NCI-H82 treated with DMSO at 0.1 percent for 48 hours (cell line): Measurements from ENCODE around the gene CRLF3.
"Not testable (repeated sequence)": the region's sequence is repeated elsewhere in the genome, so short reads cannot be mapped to it uniquely, and the experiment has no call there.

Experiments used
- DNase-seq: peaks from one replicate; lab custom pipeline; 2025; ENCODE audit not compliant: unreplicated experiment; lab: John Stamatoyannopoulos, UW

CRLF3 gene

DNA sequence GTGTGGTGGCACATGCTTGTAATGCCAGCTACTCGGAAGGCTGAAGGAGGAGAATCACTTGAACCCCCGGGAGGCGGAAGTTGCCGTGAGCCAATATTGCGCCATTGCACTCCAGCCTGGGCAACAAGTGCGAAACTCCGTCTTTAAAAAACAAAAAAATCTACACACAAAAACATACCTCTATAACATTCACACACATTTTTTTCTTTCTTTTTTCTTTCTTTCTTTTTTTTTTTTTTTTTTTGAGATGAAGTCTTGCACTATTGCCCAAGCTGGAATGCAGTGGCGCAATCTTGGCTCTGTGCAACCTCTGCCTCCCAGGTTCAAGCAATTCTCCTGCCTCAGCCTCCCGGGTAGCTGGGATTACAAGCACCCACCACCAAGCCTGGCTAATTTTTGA lies 9.6 kb downstream of the CRLF3 start:
- not testable (repeated sequence) for DNase-seq

DNA sequence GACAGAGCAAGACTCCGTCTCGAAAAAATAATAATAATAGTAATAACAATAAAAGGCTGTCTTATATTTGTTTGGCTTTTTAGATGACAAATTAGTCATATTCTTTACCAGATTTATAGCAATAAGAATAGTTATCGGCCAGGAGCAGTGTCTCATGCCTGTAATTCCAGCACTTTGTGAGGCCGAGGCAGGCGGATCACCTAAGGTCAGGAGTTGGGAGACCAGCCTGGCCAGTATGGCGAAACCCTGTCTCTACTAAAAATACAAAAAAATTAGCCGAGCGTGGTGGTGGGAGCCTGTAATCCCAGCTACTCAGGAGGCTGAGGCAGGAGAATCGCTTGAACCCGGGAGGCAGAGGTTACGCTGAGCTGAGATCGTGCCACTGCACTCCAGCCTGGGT lies 10.3 kb downstream of the CRLF3 start:
- not testable (repeated sequence) for DNase-seq

DNA sequence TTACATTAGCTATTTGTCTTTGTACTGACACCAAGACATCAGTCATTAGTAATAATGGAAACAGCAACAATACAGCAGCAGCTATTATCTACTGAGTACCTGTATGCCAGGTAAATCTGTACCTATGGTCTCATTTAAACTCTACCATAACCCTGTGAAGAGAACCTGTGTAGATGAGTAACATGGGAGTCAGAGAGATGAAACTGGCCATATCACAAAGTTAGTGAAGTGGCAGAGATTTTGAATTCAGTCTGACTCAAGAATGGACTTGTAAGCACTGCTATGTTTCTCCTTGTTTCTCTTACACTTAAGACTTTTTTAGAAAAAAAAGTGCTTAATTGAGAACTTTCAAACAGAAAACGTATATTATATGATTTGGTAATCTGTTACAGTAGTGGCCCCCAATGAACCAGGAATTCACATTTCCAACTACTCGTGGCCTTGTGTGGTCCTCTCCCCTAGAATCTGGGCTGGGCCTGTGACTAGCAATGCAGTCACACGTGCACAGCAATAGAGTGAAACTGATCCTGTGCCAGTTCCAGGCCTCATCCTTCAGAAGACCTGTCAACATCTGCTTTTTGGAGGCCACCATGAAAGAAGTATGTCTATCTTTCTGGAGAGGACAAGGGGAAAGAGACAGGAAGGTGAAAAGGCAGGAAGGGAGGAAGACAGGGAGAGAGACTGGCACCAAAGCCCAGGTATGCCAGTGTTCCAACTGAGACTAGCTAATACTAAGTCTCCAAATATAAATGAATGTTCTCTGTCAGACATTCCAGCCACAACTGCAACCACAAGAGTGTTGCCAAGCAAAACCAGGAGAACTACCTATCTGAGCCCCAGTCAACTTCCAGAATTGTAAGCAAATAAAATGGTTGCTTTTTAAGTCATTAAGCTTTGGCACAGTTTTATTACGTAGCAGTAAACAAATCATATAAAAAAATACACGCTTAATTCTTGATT lies 12.0 kb downstream of the CRLF3 start:
- no peak for DNase-seq

DNA sequence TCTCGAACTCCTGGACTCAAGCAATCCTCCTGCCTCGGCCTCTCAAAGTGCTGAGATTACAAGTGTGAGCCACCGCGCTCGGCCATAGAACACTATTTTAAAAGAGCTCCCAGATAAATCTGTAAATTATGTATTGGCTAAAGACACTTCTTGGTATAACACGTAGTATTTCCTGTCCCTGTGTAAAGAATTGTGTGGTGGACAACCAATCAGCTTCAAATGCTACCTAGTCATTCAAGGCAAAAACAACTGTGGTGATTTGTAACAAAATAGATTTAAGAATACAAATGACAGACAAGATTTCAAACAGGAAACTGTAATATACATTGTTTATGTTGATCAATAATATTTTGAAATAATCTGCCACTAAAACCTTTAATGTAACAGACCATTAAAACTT lies 14.6 kb downstream of the CRLF3 start:
- DNase-seq: no peak

DNA sequence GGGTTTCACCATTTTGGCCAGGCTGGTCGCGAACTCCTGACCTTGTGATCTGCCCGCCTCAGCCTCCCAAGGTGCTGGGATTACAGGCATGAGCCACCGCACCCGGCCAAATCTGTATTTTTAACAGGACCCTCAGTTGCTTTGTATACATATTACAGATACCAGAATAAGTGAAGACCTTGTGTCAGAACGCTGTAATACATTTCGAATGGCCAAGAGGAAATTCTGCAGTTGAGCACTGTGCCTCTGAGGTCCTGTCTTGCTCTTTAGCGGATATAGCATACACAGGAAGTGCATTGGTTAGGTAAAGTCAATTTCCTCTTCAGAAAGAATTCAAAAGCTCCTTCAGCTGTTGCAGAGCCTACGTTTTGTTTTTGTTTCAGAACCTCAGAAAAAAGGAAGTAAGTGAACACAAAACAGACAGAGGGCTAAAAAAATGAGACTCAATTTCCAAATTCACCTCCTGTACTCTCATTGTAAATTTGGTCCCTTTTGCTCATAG lies 15.7 kb downstream of the CRLF3 start:
- DNase-seq: no peak

DNA sequence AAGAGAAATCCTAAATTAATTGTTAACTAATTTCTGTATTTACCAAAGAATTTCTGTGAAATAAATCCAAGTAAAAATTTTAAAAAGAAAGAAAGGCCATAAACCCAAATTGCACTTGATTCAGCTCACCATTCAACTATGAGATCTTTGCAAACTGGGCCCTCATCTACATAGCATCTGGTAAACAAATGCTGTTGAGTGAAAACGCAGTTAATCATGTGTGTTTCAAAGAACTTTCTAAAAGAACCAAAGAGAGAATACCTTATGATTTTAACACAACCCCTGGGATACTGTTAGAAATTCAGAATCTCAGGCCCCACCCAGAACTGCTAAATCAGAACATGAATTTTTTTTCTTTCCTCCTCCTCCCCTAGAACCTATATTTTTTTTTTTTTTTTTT lies 16.6 kb downstream of the CRLF3 start:
- DNase-seq: no peak

DNA sequence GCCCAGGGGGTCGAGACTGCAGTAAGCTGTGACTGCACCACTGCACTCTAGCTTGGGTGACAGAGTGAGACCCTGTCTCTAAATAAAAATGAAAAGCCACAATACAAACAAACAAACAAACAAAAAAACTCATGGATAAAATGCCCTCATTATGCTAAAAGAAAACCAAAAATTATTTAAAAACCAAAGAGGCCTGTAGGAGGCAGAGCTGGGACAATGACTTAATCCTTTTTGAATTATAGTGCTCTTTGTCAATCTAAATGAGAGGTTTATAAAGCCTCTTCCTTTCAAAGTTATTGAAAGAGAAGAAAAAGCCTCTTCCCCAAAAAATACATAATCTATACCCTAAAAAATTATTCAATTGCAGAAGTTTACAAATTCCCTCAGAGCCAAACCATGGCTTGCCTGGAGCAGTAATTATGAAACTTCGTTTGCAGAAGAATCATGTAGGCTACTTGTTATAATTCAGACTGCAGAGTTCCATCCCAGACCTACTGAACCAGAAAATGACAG lies 18.5 kb downstream of the CRLF3 start:
- DNase-seq: no peak

DNA sequence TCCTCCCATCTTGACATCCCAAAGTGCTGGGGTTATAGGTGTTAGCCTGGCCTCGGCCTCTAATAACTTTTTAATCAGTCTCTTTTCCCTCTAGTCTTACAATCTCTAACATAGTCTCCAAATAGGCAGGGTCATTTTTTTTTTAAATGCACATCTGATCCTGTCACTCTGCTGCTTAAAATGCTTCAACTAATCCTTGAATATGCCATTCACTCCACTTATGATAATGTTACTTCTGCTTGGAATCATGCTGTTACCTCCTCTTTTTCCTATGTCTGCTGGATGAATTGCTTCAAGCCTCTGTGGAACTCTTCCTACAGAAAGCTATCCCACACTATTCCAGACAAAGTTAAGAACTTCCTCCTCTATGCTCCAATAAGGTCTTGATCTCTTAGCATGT lies 22.8 kb downstream of the CRLF3 start:
- no peak for DNase-seq

DNA sequence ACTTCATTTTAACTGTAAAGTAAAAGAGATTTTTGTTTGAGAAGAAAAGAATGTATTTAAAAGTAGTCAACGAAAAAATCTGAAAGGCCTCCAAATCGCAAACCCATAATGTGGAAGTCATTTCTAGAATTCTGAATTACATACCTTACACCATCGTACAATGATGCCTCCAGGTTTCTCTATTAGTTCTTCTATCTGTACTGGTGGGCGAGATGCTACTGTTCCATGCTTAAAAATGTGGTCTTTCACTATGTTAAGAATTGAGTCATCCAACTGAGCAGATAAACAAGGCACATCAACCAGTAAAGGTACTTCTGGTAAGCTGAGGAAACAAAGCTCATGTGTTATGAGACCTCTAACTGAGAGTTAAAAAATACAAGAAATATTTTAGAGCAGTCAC lies 28.5 kb downstream of the CRLF3 start:
- DNase-seq: no peak

DNA sequence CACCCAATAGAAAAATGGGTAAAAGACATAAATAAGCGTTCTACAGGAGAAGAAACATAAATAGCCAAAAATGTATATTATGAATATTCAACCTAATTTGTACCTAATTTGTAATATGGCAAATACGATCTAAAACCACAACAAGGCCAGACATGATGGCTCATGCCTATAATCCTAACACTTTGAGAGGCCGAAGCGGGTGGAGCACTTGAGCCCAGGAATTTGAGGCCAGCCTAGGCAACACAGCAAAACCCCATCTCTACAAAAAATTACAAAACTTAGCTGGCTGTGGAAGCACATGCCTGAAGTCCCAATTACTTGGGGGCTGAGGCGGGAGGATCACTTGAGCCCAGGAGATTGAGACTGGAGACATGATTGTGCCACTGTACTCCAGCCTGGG lies 30.1 kb downstream of the CRLF3 start:
- no peak for DNase-seq

DNA sequence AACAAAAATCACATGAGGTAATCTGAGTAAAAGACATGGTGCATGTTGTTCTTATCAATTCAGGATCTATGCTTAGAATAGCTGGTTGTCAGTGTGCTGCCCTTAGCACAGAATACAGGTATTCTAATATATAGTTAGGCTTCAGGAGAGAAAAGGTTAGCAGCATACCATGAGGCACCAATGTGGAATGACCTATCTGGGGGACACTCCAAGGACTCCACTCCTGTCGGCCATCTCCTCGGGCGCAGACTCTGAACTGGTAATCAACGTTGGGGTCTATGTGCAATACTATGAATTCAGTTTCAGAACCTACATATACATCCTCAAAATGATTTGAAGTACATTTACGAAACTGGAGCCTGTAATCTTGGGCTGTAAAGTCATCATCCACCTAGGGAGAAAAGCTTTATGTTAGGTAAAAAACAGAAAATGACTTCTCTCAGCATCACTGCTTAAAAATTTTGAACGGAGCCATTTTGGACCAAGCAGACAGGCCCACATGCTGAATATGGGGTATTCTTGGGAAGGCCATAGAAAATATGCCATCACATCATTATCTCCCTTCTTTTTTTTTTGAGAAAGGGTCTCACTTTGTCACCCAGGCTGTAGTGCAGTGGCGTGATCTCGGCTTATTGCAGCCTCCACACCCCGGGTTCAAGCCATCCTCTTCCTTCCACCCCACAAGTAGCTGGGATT lies 31.1 kb downstream of the CRLF3 start:
- DNase-seq: no peak

DNA sequence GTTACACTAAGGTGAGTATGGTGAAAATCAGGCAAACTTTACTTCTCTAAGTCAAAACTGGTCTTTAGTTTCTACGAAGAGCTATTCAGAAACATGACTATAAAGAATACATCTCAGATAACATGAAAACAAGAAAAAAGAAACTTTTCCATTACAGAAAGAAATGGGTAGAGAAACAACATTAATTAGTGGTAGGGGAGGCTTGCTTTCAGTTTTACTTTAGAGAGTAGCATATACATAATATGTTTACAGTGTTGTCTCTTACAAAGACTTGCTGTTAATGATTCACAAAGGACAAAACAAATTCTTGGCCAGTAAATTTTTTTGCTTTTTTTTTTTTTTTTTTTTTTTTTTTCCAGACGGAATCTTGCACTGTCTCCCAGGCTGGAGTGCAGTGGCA lies 34.2 kb downstream of the CRLF3 start:
- no peak for DNase-seq

DNA sequence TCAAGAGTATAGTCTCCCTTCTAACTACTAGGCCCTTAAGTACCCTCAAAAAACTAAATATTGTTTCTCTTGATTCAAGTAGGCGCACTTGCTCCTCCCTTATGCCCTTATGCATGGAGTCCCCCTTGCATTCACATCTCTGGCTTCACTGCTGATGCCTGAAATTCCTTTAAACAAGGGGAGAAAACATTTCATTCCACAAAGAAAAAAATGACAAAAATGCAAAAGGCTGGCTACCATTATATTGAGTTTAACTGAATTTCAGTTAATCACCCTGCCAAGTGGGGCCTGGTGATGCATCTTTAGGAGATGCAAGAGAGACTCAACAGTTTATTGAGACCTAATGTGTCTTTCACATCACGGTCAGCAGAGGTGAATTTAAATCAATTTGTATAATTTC lies 35.6 kb downstream of the CRLF3 start:
- no peak for DNase-seq

DNA sequence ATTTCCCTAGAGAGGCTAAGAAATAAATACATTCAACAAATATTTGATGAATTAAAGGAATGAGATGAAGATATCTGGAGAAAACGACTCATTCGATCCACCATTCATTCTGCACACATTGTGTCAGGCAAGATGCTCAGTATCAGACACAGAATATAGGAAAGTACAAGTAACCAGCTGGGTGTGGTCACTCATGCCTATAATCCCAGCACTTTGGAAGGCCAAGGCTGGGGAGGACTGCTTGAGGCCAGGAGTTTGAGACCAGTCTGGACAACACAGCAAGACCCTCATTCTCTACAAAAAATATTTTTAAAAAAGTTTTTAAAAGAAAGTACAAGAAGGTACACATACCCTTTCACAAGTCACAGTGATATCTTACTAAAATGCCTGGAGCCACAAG lies 42.3 kb downstream of the CRLF3 start:
- DNase-seq: no peak

DNA sequence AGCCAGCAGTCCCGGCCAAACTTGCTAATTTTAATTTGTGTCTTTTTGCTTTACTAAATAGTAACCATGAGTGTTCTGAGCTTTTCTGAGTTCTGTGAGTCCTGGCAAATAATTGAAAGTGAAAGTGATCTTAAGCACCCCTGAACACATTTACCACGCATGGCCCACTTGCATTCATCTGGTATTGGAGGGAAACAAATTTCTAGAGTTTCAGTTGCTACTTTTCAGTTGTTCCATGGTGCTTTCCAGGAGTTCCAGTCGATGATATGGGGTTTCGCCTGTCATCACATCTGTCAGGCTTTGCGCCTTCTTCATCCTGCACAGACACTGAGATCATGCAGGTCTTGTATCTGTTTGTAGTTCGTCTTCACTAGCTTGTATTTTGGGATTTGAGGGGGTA lies 44.1 kb downstream of the CRLF3 start:
- DNase-seq: no peak

DNA sequence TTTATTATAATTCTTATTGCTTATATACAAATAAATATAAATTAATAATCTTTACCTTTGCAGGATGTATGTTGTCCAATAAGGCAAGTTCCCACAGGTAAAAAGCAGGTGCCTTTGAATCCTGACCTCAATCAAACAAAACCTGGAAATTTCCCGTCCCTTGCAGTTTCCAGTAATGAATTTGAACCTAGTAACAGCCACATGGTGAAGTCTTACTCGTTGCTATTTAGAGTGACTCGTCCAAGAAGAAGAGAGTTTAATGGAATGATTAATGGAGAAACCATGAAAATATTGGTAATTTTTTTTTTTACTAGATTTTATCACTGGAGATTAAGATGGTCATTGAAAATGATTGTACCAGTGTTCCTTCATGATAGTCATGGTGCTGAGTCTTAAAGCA lies 55.7 kb downstream of the CRLF3 start:
- DNase-seq: not testable (repeated sequence)

DNA sequence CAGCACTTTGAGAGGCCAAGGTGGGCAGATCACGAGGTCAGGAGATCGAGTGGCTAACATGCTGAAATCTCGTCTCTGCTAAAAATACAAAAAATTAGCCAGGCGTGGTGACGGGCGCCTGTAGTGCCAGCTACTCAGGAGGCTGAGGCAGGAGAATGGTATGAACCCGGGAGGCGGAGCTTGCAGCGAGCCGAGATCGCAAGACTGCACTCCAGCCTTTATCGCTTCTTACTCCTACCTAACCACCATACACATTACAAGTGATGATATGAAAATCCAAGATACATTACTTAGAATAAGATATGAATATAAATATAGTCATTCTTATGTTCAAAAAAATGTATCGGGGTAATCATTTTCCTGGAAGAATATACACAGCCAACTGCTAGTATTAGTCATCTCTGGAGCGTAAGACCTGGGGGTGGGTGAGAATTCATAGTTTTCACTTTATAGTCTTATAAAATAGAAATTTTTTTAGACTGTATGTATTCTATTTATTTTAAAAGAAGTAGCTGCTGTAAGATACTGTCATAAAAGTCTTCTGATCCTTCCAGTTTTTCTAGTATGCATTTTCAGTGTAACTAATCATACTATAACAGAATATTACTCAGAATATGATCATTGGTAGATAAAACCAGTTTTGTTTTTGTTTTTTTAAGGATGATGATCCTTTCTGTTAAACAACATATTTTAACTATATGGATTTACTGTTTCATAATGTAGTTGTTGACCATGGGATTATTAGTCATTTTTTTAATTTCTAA lies 56.7 kb downstream of the CRLF3 start:
- not testable (repeated sequence) for DNase-seq

DNA sequence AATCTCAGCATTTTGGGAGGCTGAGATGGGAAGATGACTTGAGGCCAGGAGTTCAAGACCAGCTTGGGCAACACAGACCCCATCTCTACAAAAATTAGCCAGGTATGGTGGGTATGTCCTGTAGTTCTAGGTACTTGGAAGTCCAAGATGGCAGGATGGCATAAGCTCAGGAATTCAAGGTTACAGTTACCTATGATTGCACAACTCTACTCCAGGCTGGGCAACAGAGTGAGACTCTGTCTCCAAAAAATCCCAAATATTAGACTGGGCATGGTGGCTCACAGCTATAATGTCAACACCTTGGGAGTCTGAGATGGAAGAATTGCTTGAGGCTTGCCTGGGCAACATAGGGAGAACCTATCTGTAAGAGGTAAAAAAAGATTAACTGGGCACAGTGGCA lies 63.4 kb downstream of the CRLF3 start:
- DNase-seq: no peak

DNA sequence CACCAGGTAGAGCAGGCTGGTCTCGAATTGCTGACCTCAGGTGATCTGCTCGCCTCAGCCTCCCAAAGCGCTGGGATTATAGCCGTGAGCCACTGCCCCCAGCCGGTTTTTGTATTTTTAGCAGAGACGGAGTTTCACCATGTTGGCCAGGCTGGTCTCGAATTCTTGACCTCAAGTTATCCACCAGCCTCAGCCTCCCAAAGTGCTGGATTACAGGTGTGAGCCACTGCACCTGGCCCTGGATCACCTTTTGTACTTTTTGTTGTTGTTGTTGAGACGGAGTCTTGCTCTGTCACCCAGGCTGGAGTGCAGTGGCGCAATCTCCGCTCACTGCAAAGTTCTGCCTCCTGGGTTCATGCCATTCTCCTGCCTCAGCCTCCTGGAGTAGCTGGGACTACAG lies 71.2 kb downstream of the CRLF3 start:
- DNase-seq: not testable (repeated sequence)

DNA sequence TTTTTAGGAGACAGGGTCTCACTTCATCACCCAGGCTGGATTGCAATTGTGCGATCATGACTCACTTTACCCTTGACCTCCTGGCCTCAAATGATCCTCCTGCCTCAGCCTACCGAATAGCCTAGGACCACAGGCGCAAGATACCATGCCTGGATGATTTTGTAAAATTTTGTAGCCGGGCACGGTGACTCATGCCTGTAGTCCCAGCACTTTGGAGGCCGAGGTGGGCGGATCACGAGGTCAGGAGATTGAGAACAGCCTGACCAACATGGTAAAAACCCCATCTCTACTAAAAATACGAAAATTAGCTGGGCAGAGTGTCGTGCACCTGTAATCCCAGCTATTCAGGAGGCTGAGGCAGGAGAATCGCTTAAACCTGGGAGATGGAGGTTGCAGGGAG lies 73.5 kb downstream of the CRLF3 start:
- DNase-seq: not testable (repeated sequence)

DNA sequence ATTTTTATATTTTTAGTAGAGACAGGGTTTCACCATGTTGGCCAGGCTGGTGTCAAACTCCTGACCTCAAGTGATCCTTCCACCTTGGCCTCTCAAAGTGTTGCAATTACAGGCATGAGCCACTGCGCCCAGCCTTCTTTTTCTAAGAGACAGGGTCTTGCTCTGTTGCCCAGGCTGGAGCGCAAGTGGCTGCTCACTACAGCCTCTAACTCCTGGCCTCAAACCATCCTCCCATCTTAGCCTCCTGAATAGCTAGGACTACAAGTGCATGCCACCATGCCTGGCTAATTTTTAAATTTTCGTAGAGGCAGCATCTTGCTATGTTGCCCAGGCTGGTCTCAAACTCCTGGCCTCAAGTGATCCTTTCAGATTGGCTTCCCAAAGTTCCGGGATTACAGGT lies 76.9 kb downstream of the CRLF3 start:
- DNase-seq: not testable (repeated sequence)
